Measurements from ENCODE around the gene SIGMAR1.

Gene SIGMAR1

GRCh38 chr9:34637356-34638137 is at the start of gene SIGMAR1:
Gene SIGMAR1, minus strand, starts transcription at chr9:34637787. Its CDS starts 90 bp downstream, at chr9:34637697.
- peak; percentile 94 for DNase-seq

DNA sequence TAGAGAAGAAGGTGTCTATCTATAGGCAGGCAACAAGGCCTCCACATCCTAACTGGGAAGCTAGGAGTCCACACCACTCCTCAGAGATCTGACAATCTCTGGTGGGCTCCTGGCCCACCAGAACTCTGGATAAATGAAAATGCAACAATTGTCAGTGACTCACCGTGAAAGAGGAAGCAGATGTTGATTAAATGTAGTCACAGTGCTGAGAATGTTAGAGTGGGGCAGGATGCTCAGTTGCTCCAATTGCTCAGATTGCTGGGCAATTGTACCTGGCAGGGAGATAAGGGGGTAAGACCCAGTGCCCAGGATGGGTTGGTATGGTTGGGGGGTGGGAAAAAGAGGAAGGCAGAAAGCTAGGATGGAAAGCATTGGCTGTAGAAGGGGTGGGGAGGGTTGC is 49.1 kb upstream of the SIGMAR1 start:
- no peak for DNase-seq

- DNase-seq, result no peak
Measured at GRCh38 chr9:34686231-34686630, 48.6 kb upstream of the SIGMAR1 start.

DNA sequence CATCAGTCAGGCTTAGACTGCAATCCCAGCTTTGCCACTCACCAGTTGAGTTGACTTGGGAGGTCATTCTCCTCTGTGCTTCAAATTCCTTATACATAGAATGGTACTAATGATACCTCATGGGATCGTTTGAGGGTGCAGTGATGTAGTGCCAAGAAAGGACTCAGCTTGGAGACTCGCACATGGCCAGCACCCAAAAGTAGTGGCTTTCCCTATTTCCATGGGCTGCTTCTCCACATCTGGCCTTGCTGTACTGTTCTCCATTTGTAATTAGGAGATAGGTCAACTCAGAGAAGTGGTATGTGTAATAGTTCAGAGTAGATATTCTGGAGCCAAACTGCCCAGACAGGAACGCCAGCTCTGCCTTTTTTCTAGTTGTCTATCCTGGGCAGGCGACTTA is 48.0 kb upstream of the SIGMAR1 start:
- no peak for DNase-seq

- DNase-seq, result no peak
Measured at GRCh38 chr9:34684816-34685215, 47.2 kb upstream of the SIGMAR1 start.

DNA sequence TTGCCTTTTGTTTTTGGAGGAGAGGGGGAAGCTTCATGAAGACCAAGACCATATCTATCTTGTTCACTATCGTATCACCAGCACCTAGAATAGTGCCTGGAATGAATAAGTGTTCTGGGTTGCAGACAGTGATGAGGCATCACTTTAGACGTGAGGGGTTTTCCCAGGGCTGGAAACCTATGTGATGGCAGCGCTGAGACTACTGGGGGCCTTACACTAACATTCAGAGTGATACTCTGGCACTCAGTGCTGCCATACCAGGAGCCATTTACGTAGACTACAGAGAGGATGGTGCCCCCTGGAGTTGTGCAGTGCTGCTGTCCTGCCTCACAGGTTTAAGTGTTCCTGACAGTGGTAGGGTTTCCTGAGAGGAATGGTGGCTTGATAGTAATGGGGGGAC is 46.6 kb upstream of the SIGMAR1 start:
- DNase-seq, result peak in 1 of 2 donors; percentile 14

DNA sequence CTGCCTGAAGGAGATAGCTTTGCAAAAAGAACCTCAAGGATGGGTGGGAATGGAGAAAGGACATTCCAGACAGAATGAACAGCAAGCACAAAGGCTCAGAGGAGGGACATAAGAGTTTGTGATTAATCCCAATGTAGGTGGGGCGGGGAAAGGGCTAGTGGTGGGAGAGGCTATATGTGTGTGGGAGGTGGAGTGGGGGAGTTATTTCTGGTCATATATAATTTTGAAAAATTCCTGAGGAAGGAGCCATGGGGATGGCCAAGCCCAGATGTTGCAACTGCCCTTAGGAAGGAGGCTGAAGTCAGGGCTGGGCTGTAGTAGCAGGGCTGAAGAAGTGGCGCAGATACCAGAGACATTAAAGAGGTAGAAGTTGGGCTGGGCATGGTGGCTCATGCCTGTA is 38.3 kb upstream of the SIGMAR1 start:
- no peak for DNase-seq

GRCh38 chr9:34675048-34675714 is 37.6 kb upstream of the SIGMAR1 start:
- DNase-seq, result peak; percentile 50 to 51

DNA sequence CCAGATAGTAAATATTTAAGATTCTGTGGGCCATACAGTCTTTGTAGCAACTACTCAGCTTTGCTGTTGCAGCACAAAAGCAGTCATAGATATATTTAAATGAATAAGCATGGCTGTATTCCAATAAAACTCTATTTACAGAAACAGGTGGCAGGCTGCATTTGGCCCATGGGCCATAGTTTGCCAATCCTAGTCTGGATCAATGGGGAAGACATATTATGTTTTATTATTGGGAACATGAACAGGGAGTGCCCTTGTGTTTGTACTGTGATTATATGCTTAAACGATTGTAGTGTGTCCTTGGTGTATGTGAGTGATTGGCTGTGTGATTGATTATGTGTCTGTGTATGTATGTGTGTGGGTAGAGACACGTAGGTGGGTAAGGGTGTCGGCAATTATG is 36.9 kb upstream of the SIGMAR1 start:
- no peak for DNase-seq

DNA sequence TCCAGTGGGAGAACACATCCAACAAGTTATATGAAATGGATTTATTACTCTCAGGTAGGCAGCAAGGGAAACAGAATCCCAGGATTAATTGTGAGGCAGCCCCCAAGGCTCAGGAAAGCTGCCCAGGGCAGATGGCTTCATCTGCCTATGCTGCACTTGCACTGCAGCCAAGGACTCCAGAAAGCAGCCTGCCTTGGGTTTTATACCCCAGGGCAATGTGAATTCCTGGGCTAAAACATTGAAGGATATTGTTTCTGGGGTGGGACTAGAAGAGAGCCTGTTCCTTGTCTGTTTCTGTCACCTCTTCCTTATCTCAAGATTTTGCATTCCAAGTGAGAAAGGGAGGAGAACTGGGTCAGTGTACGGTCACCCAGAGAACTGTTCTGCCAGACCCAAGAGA is 33.7 kb upstream of the SIGMAR1 start:
- DNase-seq, result no peak

GRCh38 chr9:34669809-34670562 is 32.4 kb upstream of the SIGMAR1 start:
- no peak for DNase-seq

DNA sequence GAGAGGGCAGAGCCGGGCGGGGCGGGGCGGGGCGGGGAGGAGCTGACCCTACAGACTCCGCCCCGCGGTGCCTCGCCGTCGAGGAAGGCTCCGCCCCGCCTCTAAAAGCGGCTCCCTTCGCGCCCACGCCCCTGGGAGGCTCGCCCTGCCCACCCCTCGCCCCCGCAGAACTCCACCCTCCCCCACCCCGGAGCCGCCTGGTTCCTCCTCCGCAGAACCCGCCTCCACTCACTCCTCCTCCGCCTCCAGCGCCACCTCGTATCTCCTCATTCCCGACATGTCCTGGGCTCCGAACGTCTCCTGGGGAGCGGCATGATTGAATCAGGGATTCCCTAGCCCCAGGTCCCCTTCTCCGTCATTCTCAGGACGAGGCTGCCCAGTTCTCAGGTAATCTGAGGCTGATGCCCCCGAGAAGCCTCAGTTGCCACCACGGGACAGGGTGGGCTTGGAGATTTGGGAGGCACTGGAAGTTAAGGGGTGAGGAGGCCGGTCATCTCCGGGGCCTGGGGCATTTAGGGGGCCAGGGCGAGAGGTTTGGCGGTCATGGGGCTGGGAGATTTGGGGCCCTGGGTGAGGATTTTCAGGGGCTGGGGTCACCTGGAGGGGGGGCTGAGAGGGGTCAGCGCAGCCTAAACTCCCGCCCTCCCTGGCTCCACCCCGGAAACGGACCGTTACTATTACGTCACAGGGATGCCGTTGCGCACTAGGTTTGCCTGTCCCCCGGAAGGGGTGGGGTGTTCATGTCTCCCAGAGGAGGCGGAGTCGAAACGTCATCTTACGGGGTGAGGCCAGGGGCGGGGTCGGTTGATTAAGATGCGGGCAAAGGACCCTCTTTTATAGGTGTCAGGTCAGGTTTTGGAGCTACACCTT is 28.0 kb upstream of the SIGMAR1 start:
- DNase-seq, result peak; percentile 89 to 93

DNA sequence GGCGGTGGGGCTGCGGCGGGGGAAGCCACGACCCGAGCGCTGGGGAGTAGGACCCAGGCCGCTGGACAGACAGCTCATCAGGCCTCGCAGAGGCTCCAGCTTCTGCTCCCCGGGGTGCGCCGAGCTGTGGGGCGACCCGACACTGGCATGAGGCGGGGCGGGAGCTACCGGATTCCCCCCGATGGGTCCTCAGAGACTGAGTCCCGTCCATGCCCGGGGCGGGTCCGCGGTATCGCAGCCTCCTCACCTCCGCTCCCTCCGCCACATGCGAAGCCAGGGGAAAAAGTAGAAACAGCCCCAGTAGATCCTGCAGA is 27.4 kb upstream of the SIGMAR1 start:
- no peak for DNase-seq

DNA sequence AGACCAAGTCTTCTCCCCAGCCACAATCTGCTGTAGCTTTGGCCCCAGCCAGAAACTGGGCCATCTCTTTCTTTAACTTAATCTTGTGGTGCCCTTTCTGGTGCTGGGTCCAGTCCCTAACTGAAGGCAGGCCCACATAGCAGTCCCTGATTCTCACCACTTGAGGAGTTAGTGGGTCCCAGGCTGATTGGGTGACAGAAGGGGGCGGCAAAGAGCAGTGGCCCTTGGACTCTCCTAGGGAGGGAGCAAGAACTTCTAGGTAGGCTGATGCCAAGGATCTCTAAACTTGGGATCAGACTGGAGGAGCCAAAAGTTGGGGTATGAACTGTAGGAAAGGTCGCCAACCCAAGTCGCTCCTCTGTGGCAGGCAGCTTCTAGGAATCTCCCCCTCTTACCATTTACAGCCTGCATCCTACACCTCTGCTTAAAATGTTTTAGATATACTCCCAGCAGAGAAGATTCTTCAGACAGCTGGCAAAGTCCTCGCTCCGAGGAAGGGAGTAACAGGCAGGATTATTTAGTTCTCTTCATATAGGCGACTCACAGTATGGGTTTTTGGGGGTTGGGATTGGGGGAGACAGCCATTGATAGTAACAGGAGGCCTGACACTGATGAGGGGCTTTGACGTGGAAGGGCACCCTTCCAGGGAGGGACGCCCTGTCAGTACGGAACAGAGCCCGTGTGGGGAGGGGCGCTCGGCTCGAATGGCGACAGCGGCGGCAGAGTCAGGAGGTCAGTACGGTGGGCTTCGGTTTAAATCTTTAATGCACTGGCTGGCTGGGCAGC is 26.9 kb upstream of the SIGMAR1 start:
- peak; percentile 57 to 62 for DNase-seq

DNA sequence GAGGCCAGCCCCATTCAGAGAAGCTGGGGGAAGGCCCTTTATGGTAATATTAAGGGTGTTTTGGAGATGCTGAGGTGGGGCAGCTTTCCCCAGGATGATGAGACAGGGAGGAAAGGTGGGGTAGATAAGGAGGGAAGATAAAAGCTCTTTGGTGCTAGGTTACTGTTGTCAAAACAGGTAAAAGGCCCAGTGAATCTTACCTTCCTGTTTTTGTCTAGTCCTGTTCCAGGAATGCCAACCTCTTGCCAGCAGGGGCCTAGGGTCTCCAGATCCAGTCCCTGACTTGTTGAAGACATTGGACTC is 25.7 kb upstream of the SIGMAR1 start:
- DNase-seq, result no peak

GRCh38 chr9:34662526-34663302 is 25.1 kb upstream of the SIGMAR1 start, which contains the start of gene CCL27:
Gene CCL27, minus strand, starts transcription at chr9:34662657. Its CDS starts 24 bp downstream, at chr9:34662633.
- DNase-seq, result no peak

GRCh38 chr9:34659592-34660253 is 22.1 kb upstream of the SIGMAR1 start:
- DNase-seq, result no peak

- no peak for DNase-seq
Measured at GRCh38 chr9:34658461-34658860, 20.9 kb upstream of the SIGMAR1 start.

GRCh38 chr9:34656992-34657391 is 19.4 kb upstream of the SIGMAR1 start:
- DNase-seq, result no peak

DNA sequence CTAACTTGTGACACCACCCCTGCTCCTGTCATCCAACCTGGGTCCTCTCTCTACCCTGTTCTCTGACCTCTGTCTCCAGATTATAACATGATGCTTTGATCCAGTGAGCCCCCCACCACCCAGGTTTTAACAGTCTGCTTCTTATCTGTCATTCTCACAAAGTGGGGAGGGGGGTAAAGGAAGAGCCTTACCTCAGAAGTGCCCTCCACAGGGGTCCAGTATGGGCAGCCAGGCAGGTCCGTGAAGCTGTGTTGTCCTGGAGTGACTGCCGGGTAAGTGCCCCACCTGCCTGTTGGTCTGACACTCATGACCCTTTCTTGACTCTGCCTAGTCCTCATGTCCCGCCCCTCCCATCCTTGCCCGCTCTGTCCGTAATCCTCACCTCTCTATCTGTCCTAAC is 17.8 kb upstream of the SIGMAR1 start:
- DNase-seq, result no peak
